ENCODE data around the gene GJB5.

DNA sequence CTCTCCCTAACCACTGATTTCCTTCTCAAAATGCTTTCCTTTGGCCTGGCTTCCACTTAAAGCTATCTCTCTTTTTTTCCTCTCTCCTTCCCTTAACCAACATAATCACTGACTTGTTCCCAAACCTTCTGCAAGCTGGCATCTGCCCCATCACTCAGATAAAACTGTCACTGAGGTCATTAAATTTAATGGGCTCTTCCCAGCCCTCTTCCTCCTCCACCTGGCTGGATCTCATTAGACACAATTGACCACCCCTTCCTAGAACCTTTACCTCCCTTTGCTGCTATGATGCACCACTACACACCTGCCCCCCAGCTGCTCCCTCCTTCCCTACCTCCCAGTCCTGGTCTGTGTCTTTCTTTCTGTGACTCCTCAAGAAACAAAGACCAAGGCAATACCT lies 44.0 kb upstream of the GJB5 start:
- no peak for TF ChIP-seq POLR2A (IDR thresholded peaks at IDR 0.05; ENCODE audit: extremely low read depth, insufficient read length)
- TF ChIP-seq, protein P1, sequence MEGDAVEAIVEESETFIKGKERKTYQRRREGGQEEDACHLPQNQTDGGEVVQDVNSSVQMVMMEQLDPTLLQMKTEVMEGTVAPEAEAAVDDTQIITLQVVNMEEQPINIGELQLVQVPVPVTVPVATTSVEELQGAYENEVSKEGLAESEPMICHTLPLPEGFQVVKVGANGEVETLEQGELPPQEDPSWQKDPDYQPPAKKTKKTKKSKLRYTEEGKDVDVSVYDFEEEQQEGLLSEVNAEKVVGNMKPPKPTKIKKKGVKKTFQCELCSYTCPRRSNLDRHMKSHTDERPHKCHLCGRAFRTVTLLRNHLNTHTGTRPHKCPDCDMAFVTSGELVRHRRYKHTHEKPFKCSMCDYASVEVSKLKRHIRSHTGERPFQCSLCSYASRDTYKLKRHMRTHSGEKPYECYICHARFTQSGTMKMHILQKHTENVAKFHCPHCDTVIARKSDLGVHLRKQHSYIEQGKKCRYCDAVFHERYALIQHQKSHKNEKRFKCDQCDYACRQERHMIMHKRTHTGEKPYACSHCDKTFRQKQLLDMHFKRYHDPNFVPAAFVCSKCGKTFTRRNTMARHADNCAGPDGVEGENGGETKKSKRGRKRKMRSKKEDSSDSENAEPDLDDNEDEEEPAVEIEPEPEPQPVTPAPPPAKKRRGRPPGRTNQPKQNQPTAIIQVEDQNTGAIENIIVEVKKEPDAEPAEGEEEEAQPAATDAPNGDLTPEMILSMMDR (IDR thresholded peaks at IDR 0.05; ENCODE audit: low read depth, low read length): no peak
- TF ChIP-seq, protein P2, sequence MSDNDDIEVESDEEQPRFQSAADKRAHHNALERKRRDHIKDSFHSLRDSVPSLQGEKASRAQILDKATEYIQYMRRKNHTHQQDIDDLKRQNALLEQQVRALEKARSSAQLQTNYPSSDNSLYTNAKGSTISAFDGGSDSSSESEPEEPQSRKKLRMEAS (IDR thresholded peaks at IDR 0.05; ENCODE audit: low read depth, low read length): no peak
- no peak for TF ChIP-seq MYC (IDR thresholded peaks at IDR 0.05; ENCODE audit: low read depth, low read length)

All from NB4 (cell line).